Heart left ventricle (tissue), 16 donors: ENCODE results near the gene ZDHHC21. TPM values are rescaled to one million over a fixed set of nuclear protein-coding genes. Genes with fewer than 3 reads are reported as not detected.

Experiments used
- ATAC-seq, 4 donors: fragments of 200-7000 bp; cut with Tn5 transposase; one replicate each; pipeline ENCODE4 v1.9.1; 2020 to 2022; ENCODE audit warnings: moderate library complexity in 4 of 4, mild to moderate bottlenecking in 3 of 4, moderate number of reproducible peaks in 1 of 4
- DNase-seq, 5 donors: peaks; one replicate each; pipeline ENCODE4 v3.0.0-alpha.2; 2020
- H3K27ac ChIP-seq, 12 donors: fragments of 200-600 bp; sonication (generic) in 4 of 12; one replicate each; pipeline versions ENCODE4 v1.5.0 to v1.8.0; 2016 to 2022; ENCODE audit warnings: mild to moderate bottlenecking in 2 of 12
- H3K27me3 ChIP-seq, 9 donors: fragments of 200-600 bp; sonication (generic) in 2 of 9; one replicate each; pipeline versions ENCODE4 v1.5.1 to v1.8.0; 2016 to 2022; ENCODE audit warnings: mild to moderate bottlenecking in 3 of 9
- H3K36me3 ChIP-seq, 9 donors: fragments of 200-600 bp; sonication (generic) in 2 of 9; one replicate each; pipeline versions ENCODE4 v1.5.0 to v1.8.0; 2018 to 2022; ENCODE audit warnings: mild to moderate bottlenecking in 2 of 9
- H3K4me1 ChIP-seq, 12 donors: fragments of 200-600 bp; sonication (generic) in 4 of 12; one replicate each; pipeline versions ENCODE4 v1.5.0 to v1.8.0; 2016 to 2022; ENCODE audit warnings: mild to moderate bottlenecking in 3 of 12
- H3K4me3 ChIP-seq, 12 donors: fragments of 200-600 bp; sonication (generic) in 4 of 12; one replicate each; pipeline versions ENCODE4 v1.5.0 to v1.8.0; 2017 to 2022; ENCODE audit warnings: mild to moderate bottlenecking in 9 of 12, moderate library complexity in 4 of 12
- H3K9me3 ChIP-seq, 12 donors: fragments of 200-600 bp; sonication (generic) in 4 of 12; one replicate each; pipeline versions ENCODE4 v1.5.0 to v1.8.0; 2016 to 2022; ENCODE audit warnings: mild to moderate bottlenecking in 1 of 12
- POLR2A ChIP-seq, 2 donors: fragments of 450-650 bp; IDR thresholded peaks; one replicate each; pipeline ENCODE4 v1.6.1; 2017; ENCODE audit warnings: antibody characterized with exemption in 2 of 2, mild to moderate bottlenecking in 2 of 2, moderate library complexity in 2 of 2
- WGBS, 4 donors: extraction: QIAGEN DNeasy Blood & Tissue Kit in 2 of 4; methylation state at CpG; one replicate each; pipeline versions ENCODE4 v1.1.5 to v1.1.7; 2013 to 2018; 5-methylcytosine and 5-hydroxymethylcytosine counted together
- intact Hi-C, 10 donors: fragments of 100-400 bp; cut with DNase I; formaldehyde crosslinking; loops; one replicate each; pipeline versions ENCODE4 v1.11.1 to v1.14.2; 2022
- polyA plus RNA-seq, 2 donors: library from polyadenylated mRNA; stranded (reverse); fragments of 200-250 nt; gene quantifications; one replicate each; pipeline ENCODE4 v1.2.3, GENCODE V29; 2013
- total RNA-seq, 9 donors: library from RNA; depleted of rRNA in 2 of 9; stranded (reverse); fragments of >200 nt in 2 of 9; fragmentation: NEBNext Ultra II Directional in 3 of 9; extraction: Animal tissue kit (Norgen Biotek cat#: 25700) in 3 of 9; gene quantifications; one replicate each; pipeline versions ENCODE4 v1.1.0 to v1.2.4, GENCODE V29; 2016 to 2023
- TF ChIP-seq, protein P1 (sequence below), 12 donors: fragments of 200-600 bp; sonication (generic) in 4 of 12; IDR thresholded peaks; one replicate each; pipeline versions ENCODE4 v1.5.0 to v1.8.0; 2018 to 2022; ENCODE audit warnings: antibody characterized with exemption in 12 of 12, mild to moderate bottlenecking in 5 of 12
- donor health status: ischemic (EF 13 %, LVEDD 7.1; RV severe dilation, severe dysfunction).
- donor health status: healthy with polysubstance abuse.
- donor health status: DM: no; HTN: yes; CAD: no.
- donor health status: DM: no; HTN: no; CAD: no.
- donor health status: ischemic (EF 25% LVEDD 6.9; RV normal size, moderate dysfunction).
- donor health status: ischemic (EF 25% LVEDD 5.7; RV mildly dilated, moderate dysfunction).
- donor health status: healthy.
- donor health status: DM: yes; HTN: yes; CAD: no.
- donor health status: ischemic (EF 35%, LVEDD 5.7; RV mildly dilated, moderate dysfunction).
- donor health status: nonischemic (EF 11% LVEDD 7.7; RV severe dilation, severe dysfunction).
- donor health status: DM: yes; HTN: yes; CAD: no.
- donor health status: PGD.
- donor health status: ischemic (EF 29% LVEDD 5.4; RV normal size, mild dysfunction).
- donor health status: nonischemic (EF 23%, LVEDD 6.1; RV moderate dilation, normal function).

The ZDHHC21 gene
- total and polyA plus RNA-seq, 11 donors = 3.5 to 9.3 (median 7.2) TPM

DNA sequence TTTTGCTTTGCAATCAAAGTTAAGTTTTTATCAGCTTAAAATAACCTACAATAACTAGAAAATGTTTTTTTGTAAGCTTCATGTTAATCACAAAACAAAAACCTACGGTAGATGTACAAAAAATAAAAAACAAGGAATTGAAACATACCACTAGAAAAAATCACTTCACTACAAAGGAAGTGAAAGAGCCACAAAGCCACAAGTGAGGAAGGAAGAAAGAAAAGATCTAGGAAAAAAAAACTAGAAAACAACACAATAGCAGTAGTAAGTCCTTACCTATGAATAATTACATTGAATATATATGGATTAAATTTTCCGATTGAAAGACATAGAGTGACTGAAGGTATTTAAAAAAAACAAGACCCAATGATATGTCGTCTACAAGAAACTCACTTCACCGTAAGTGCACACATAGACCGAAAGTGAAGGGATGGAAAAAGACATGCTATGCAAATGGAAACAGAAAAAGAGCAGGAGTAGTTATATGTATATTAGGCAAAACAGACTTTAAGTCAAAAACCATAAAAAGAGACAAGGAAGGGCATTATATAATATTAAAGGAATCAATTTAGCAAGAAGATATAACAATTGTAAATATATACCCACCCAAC is 13.4 kb upstream of the ZDHHC21 start:
- Histone ChIP-seq H3K27ac (no peak overlapping the region), H3K4me1 (no peaks in the 10 kb centered on the region), H3K27me3 (peaks cover 0 to 6% (median 0%) of the 10 kb centered on the region in 9 donors), H3K9me3 (peaks cover 0 to 45% (median 22%) of the 10 kb centered on the region in 12 donors), H3K36me3 (no peaks in the 10 kb centered on the region), H3K4me3 (no peak overlapping the region)
- intact Hi-C loops = no loop called here
- 90 to 95% (median 91%) methylated on average over 5 of the region's 5 CpGs for WGBS, 4 donors
- ATAC-seq (no peak), DNase-seq (no peak)
- TF ChIP-seq, protein P1, sequence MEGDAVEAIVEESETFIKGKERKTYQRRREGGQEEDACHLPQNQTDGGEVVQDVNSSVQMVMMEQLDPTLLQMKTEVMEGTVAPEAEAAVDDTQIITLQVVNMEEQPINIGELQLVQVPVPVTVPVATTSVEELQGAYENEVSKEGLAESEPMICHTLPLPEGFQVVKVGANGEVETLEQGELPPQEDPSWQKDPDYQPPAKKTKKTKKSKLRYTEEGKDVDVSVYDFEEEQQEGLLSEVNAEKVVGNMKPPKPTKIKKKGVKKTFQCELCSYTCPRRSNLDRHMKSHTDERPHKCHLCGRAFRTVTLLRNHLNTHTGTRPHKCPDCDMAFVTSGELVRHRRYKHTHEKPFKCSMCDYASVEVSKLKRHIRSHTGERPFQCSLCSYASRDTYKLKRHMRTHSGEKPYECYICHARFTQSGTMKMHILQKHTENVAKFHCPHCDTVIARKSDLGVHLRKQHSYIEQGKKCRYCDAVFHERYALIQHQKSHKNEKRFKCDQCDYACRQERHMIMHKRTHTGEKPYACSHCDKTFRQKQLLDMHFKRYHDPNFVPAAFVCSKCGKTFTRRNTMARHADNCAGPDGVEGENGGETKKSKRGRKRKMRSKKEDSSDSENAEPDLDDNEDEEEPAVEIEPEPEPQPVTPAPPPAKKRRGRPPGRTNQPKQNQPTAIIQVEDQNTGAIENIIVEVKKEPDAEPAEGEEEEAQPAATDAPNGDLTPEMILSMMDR (IDR thresholded peaks at IDR 0.05) = no peak
- no peak for TF ChIP-seq POLR2A (IDR thresholded peaks at IDR 0.05)

DNA sequence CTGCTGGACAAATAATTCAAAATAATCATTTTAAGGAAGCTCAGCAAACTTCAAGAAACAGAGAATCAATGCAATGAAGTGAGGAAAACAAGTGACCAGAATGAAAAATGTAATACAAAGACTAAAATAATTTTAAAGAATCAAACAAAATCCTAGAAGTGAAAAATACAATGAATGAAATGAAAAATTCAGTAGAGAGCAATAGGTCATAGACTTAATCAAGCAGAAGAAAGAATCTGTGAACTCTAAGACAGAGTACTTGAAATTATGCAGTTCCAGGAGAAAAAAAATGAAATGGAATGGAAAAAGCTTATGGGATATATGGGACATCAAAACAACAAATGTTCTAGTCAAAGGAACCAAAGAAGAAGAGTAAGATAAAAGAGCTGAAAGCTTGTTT is 11.8 kb upstream of the ZDHHC21 start:
- Histone ChIP-seq H3K27me3 (peaks cover 0 to 10% (median 0%) of the 10 kb centered on the region in 9 donors), H3K9me3 (peaks cover 0 to 41% (median 22%) of the 10 kb centered on the region in 12 donors), H3K4me3 (no peak overlapping the region), H3K36me3 (no peaks in the 10 kb centered on the region), H3K27ac (no peak overlapping the region), H3K4me1 (no peaks in the 10 kb centered on the region)
- DNase-seq = no peak
- no peak for ATAC-seq
- intact Hi-C loops = no loop called here
- TF ChIP-seq, protein P1 (IDR thresholded peaks at IDR 0.05) = no peak
- TF ChIP-seq POLR2A (IDR thresholded peaks at IDR 0.05) = no peak

DNA sequence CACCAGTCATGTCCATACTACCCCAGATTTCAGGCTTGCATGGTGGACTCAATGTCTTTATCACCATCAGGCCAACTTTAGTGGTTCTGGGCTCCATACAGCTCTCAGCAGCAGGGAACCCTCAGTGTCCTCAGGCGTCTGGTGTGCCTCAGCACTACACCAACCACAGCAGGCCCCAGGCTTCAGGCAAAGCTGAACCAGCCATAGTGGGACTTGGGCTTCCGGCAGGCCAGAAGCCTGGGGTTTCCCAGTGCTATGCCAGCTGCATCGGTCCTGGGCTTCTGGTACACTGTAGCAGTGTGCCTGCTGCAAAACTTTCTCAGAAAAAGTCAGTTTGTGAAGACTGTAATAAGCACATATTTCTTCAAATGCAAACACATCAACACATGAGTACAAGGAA is 11.0 kb upstream of the ZDHHC21 start:
- Histone ChIP-seq H3K27me3 (peaks cover 0 to 12% (median 0%) of the 10 kb centered on the region in 9 donors), H3K9me3 (peaks cover 0 to 39% (median 22%) of the 10 kb centered on the region in 12 donors), H3K4me1 (no peaks in the 10 kb centered on the region), H3K4me3 (no peak overlapping the region), H3K36me3 (no peaks in the 10 kb centered on the region), H3K27ac (no peak overlapping the region)
- ATAC-seq = no peak
- no peak for DNase-seq
- no peak for TF ChIP-seq POLR2A (IDR thresholded peaks at IDR 0.05)
- TF ChIP-seq, protein P1 (IDR thresholded peaks at IDR 0.05) = no peak
- intact Hi-C loops = no loop called here
- 93 to 96% (median 95%) methylated on average over 3 of the region's 3 CpGs for WGBS, 4 donors

DNA sequence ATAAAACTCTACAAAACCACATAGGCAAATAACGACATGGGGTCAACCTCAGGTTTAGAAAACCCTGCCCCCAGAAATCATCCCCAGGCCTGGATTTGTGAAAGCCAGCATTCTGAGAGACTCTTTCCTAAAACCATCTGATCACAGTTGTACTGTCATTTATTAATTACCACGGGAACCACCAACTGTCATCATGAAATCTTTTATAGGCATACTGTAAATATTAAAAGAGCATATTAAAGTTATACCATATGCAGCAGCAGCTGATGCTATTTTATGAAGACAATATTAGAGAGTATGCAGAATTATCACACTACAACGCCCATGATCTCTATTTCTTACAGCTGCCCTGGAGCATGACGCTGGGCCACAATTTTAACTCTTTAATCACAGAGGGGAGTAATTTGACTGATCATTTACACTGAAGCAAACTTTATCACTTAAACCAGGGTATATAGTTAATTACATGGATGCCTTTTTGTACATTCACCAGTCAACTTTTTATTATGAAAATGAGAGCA is 9.0 kb upstream of the ZDHHC21 start:
- H3K9me3 ChIP-seq = peaks cover 0 to 33% (median 19%) of the 10 kb centered on the region in 12 donors
- H3K4me1 ChIP-seq = no peaks in the 10 kb centered on the region
- H3K36me3 ChIP-seq = no peaks in the 10 kb centered on the region
- H3K27ac ChIP-seq = no peak overlapping the region
- no peak overlapping the region for H3K4me3 ChIP-seq
- ATAC-seq (no peak), DNase-seq (no peak)
- TF ChIP-seq, protein P1 (IDR thresholded peaks at IDR 0.05) = no peak
- no peak for TF ChIP-seq POLR2A (IDR thresholded peaks at IDR 0.05)
- WGBS, 4 donors = 54 to 70% (median 60%) methylated on average over 4 of the region's 4 CpGs
- intact Hi-C loops = no loop called here
- peaks cover 0 to 15% (median 0%) of the 10 kb centered on the region in 9 donors for H3K27me3 ChIP-seq
